C4-2B (cell line): Measurements from ENCODE around the gene FMO5.

ENCODE experiments used
- ZFX ChIP-seq: fragments of 450-650 bp; IDR thresholded peaks from 2 replicates; pipeline ENCODE4 v1.6.1; 2017
- TF ChIP-seq, protein P1 (sequence below): fragments of 450-650 bp; conservative IDR thresholded peaks from 2 replicates; pipeline ENCODE4 v1.5.1; 2017; ENCODE audit warnings: mild to moderate bottlenecking

- TF ChIP-seq, protein P1, sequence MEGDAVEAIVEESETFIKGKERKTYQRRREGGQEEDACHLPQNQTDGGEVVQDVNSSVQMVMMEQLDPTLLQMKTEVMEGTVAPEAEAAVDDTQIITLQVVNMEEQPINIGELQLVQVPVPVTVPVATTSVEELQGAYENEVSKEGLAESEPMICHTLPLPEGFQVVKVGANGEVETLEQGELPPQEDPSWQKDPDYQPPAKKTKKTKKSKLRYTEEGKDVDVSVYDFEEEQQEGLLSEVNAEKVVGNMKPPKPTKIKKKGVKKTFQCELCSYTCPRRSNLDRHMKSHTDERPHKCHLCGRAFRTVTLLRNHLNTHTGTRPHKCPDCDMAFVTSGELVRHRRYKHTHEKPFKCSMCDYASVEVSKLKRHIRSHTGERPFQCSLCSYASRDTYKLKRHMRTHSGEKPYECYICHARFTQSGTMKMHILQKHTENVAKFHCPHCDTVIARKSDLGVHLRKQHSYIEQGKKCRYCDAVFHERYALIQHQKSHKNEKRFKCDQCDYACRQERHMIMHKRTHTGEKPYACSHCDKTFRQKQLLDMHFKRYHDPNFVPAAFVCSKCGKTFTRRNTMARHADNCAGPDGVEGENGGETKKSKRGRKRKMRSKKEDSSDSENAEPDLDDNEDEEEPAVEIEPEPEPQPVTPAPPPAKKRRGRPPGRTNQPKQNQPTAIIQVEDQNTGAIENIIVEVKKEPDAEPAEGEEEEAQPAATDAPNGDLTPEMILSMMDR = no peak
- TF ChIP-seq ZFX = no peak
Measured at GRCh38 chr1:147238925-147239820, 14.0 kb upstream of the FMO5 start.
